Smooth muscle cell (in vitro differentiated cells): Measurements from ENCODE around the gene MYO5A. TPM values are rescaled to one million over a fixed set of nuclear protein-coding genes. Genes with fewer than 3 reads are reported as not detected.

ENCODE experiments used
- DNase-seq: peaks from one replicate; lab custom pipeline; 2025; ENCODE audit not compliant: unreplicated experiment; lab: John Stamatoyannopoulos, UW
- H2AFZ ChIP-seq: fragments of 200-600 bp; sonication (generic); 2 replicates; pipeline ENCODE4 v1.6.0; 2016; ENCODE audit warnings: antibody characterized with exemption, low read depth, mild to moderate bottlenecking
- H3F3A ChIP-seq: fragments of 200-600 bp; sonication (generic); 2 replicates; pipeline ENCODE4 v1.6.0; 2017; ENCODE audit warnings: antibody characterized with exemption, low read depth
- H3K27ac ChIP-seq: fragments of 200-600 bp; sonication (generic); 2 replicates; pipeline ENCODE4 v1.5.1; 2016; ENCODE audit warnings: low read depth, mild to moderate bottlenecking
- H3K27me3 ChIP-seq: fragments of 200-600 bp; sonication (generic); 2 replicates; pipeline ENCODE4 v1.6.1; 2016; ENCODE audit warnings: low read depth, mild to moderate bottlenecking
- H3K36me3 ChIP-seq: fragments of 200-600 bp; sonication (generic); 2 replicates; pipeline ENCODE4 v1.5.1; 2016; ENCODE audit warnings: low read depth
- H3K4me1 ChIP-seq: fragments of 200-600 bp; sonication (generic); 2 replicates; pipeline ENCODE4 v1.5.1; 2016; ENCODE audit warnings: low read depth
- H3K4me2 ChIP-seq: fragments of 200-600 bp; sonication (generic); 2 replicates; pipeline ENCODE4 v1.6.0; 2016; ENCODE audit warnings: mild to moderate bottlenecking
- H3K4me3 ChIP-seq: fragments of 200-600 bp; sonication (generic); 2 replicates; pipeline ENCODE4 v1.5.1; 2016; ENCODE audit warnings: mild to moderate bottlenecking
- H3K79me2 ChIP-seq: fragments of 200-600 bp; sonication (generic); 2 replicates; pipeline ENCODE4 v1.6.0; 2016; ENCODE audit warnings: low read depth, mild to moderate bottlenecking
- H3K9ac ChIP-seq: fragments of 200-600 bp; sonication (generic); 2 replicates; pipeline ENCODE4 v1.6.0; 2016; ENCODE audit warnings: low read depth
- H3K9me3 ChIP-seq: fragments of 200-600 bp; sonication (generic); replicated peaks from 2 replicates; pipeline ENCODE4 v1.5.1; 2016; ENCODE audit warnings: low read depth
- H4K20me1 ChIP-seq: fragments of 200-600 bp; sonication (generic); 2 replicates; pipeline ENCODE4 v1.6.0; 2016; ENCODE audit warnings: low read depth
- WGBS: methylation state at CpG from one replicate; pipeline ENCODE4 v1.1.7; 2016; ENCODE audit warnings: low lambda C conversion rate; 5-methylcytosine and 5-hydroxymethylcytosine counted together
- polyA plus RNA-seq: library from polyadenylated mRNA; unstranded; fragments of >200 nt; fragmentation: Nextera tagmentation; extraction: Ambion mirVana; gene quantifications from 2 replicates; pipeline ENCODE4 v1.2.1, GENCODE V29; 2016
- total RNA-seq: library from RNA; depleted of rRNA; stranded (reverse); fragments of >200 nt; gene quantifications from 2 replicates; pipeline ENCODE4 v1.2.3, GENCODE V29; 2014
- TF ChIP-seq, protein P1 (sequence below): fragments of 200-600 bp; sonication (generic); IDR thresholded peaks from 2 replicates; pipeline ENCODE4 v1.5.1; 2017; ENCODE audit warnings: borderline replicate concordance, mild to moderate bottlenecking, antibody characterized with exemption; ENCODE audit not compliant: insufficient read depth, poor library complexity, severe bottlenecking

MYO5A gene
- total and polyA plus RNA-seq, 2 experiments from 2014 or later: 29.4 to 68.8 TPM

GRCh38 chr15:52360229-52361203 lies 168.2 kb downstream of the MYO5A start:
- no peaks in the 10 kb centered on the region for H3K27me3 ChIP-seq
- no peaks in the 10 kb centered on the region for H4K20me1 ChIP-seq
- no peaks in the 10 kb centered on the region for H3K79me2 ChIP-seq
- no peak overlapping the region for H2AFZ ChIP-seq
- H3K9me3 ChIP-seq: no peaks in the 10 kb centered on the region
- TF ChIP-seq, protein P1, sequence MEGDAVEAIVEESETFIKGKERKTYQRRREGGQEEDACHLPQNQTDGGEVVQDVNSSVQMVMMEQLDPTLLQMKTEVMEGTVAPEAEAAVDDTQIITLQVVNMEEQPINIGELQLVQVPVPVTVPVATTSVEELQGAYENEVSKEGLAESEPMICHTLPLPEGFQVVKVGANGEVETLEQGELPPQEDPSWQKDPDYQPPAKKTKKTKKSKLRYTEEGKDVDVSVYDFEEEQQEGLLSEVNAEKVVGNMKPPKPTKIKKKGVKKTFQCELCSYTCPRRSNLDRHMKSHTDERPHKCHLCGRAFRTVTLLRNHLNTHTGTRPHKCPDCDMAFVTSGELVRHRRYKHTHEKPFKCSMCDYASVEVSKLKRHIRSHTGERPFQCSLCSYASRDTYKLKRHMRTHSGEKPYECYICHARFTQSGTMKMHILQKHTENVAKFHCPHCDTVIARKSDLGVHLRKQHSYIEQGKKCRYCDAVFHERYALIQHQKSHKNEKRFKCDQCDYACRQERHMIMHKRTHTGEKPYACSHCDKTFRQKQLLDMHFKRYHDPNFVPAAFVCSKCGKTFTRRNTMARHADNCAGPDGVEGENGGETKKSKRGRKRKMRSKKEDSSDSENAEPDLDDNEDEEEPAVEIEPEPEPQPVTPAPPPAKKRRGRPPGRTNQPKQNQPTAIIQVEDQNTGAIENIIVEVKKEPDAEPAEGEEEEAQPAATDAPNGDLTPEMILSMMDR: no peak
- no peak overlapping the region for H3K4me3 ChIP-seq
- no peaks in the 10 kb centered on the region for H3F3A ChIP-seq
- H3K4me2 ChIP-seq: no peak overlapping the region
- no peak for DNase-seq
- peaks cover 6% of the 10 kb centered on the region for H3K4me1 ChIP-seq
- no peak overlapping the region for H3K9ac ChIP-seq
- 83% methylated on average over 9 of the region's 9 CpGs for WGBS
- H3K36me3 ChIP-seq: peaks cover 12% of the 10 kb centered on the region
- peak overlapping the region; percentile 52 for H3K27ac ChIP-seq

GRCh38 chr15:52359722-52360121 lies 169.0 kb downstream of the MYO5A start:
- H3K79me2 ChIP-seq: no peaks in the 10 kb centered on the region
- no peaks in the 10 kb centered on the region for H4K20me1 ChIP-seq
- no peak for DNase-seq
- H3K4me1 ChIP-seq: peaks cover 6% of the 10 kb centered on the region
- no peak overlapping the region for H3K4me2 ChIP-seq
- no peak overlapping the region for H2AFZ ChIP-seq
- no peak overlapping the region for H3K27ac ChIP-seq
- no peak overlapping the region for H3K9ac ChIP-seq
- no peaks in the 10 kb centered on the region for H3F3A ChIP-seq
- no peaks in the 10 kb centered on the region for H3K27me3 ChIP-seq
- WGBS: 87% methylated on average over 1 of the region's 1 CpG
- H3K4me3 ChIP-seq: no peak overlapping the region
- H3K9me3 ChIP-seq: no peaks in the 10 kb centered on the region
- TF ChIP-seq, protein P1: no peak
- H3K36me3 ChIP-seq: peaks cover 12% of the 10 kb centered on the region

DNA sequence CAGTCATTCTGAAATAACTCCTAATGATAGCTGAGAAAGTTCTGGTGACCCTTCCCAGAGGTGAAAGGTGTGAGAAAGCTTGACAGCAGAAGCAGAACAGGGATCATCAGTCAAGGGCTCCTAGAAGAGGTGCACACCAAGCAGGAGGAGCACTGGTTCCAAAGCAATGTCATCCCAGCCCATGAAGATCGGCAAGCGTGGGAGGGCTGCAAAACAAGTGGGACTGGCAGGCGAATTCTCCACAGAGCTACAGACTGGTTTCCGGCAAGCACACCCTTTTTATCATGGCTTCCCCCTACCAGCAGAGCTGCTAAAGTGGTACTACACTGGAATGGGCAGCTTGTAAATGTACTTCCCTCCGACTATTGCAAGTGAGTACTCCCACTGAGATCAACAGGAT lies 170.7 kb downstream of the MYO5A start:
- Histone ChIP-seq H3K4me2 (no peak overlapping the region), H3K9me3 (no peaks in the 10 kb centered on the region), H3K9ac (no peak overlapping the region), H3K27me3 (no peaks in the 10 kb centered on the region), H3F3A (no peaks in the 10 kb centered on the region), H3K4me3 (no peak overlapping the region), H2AFZ (no peak overlapping the region), H3K27ac (no peak overlapping the region), H3K36me3 (peaks cover 5% of the 10 kb centered on the region), H4K20me1 (no peaks in the 10 kb centered on the region), H3K79me2 (no peaks in the 10 kb centered on the region), H3K4me1 (peaks cover 6% of the 10 kb centered on the region)
- 86% methylated on average over 5 of the region's 5 CpGs for WGBS
- TF ChIP-seq, protein P1: no peak
- DNase-seq: no peak
